ENCODE data around the gene PYGM. TPM values are rescaled to one million over a fixed set of nuclear protein-coding genes. Genes with fewer than 3 reads are reported as not detected.

PYGM gene
- total and polyA plus RNA-seq, 2 donors (not counting 1 experiment from before 2014, with no cell fraction given) = 0.50 to 1.9 TPM

DNA sequence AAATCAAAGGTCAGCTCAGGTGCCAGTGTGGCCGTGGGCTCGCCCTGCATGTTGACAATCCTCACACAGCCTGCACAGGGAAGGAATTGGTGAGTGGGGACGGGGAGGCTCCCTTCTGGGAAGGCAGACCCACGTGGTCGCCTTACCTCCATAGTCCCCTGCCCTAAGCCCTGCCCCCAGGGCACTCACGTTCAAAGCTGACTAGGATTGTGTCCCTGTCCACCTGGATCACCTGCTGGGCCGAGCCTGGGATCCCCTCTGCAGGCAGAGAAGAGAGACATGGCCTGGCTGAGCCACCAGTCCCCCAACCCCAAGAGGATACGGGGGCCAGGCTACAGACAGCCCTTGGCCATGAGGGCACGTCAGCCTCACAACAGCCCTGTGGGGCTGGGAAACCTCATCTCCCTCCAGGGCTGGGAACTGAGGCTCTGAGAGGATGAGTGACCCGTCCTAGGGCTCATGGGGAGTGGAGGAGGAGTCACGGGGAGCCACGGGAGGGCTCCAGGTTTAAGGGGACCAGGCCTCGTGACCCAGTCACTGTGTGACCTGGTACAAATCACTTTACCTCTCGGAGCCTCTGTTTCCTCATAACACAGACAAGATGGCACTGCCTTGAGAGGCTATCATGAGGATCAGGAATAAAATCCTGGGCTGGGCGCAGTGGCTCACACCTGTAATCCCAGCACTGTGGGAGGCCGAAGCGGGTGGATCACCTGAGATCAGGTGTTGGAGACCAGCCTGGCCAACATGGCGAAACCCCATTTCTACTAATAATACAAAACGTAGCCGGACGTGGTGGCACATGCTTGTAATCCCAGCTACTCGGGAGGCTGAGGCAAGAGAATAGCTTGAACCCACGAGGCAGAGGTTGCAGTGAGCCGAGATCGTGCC, 30.7 kb upstream of the PYGM start:
- no peaks in the 10 kb centered on the region for H3K27me3 ChIP-seq (ENCODE audit: control insufficient read depth, insufficient read depth, low read length)
- no peaks in the 10 kb centered on the region for H3K79me2 ChIP-seq (ENCODE audit: control insufficient read depth, insufficient read depth, low read length)
- H4K20me1 ChIP-seq (ENCODE audit: control insufficient read depth, extremely low read depth, insufficient read depth, low read length) = no peaks in the 10 kb centered on the region
- DNase-seq (ENCODE audit: low read depth in 2 of 2) = no peak
- no peaks in the 10 kb centered on the region for H3K4me1 ChIP-seq (ENCODE audit: control insufficient read depth, extremely low read depth, insufficient read depth, low read length)
- no peak overlapping the region for H2AFZ ChIP-seq (ENCODE audit: low read length)
- no peak overlapping the region for H3K4me3 ChIP-seq (replicated peaks in 1 of 4; ENCODE audit: control extremely low read depth in 1 of 4, insufficient read depth in 1 of 4, low read depth in 3 of 4, low read length in 4 of 4)
- no peak overlapping the region for H3K4me2 ChIP-seq (ENCODE audit: extremely low read depth, insufficient read depth, low read length)
- no peak overlapping the region for H3K9ac ChIP-seq (ENCODE audit: insufficient read depth, low read length)
- TF ChIP-seq, protein P1, sequence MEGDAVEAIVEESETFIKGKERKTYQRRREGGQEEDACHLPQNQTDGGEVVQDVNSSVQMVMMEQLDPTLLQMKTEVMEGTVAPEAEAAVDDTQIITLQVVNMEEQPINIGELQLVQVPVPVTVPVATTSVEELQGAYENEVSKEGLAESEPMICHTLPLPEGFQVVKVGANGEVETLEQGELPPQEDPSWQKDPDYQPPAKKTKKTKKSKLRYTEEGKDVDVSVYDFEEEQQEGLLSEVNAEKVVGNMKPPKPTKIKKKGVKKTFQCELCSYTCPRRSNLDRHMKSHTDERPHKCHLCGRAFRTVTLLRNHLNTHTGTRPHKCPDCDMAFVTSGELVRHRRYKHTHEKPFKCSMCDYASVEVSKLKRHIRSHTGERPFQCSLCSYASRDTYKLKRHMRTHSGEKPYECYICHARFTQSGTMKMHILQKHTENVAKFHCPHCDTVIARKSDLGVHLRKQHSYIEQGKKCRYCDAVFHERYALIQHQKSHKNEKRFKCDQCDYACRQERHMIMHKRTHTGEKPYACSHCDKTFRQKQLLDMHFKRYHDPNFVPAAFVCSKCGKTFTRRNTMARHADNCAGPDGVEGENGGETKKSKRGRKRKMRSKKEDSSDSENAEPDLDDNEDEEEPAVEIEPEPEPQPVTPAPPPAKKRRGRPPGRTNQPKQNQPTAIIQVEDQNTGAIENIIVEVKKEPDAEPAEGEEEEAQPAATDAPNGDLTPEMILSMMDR (conservative IDR thresholded peaks at IDR 0.05 in 1 of 2, IDR thresholded peaks at IDR 0.05 in 1 of 2; ENCODE audit: low read depth in 1 of 2, low read length in 2 of 2) = no peak
- TF ChIP-seq EZH2 (IDR thresholded peaks at IDR 0.05; ENCODE audit: low read length, missing control alignments) = no peak
- no peak overlapping the region for H3K27ac ChIP-seq (ENCODE audit: insufficient read depth, low read length)
- H3K9me3 ChIP-seq (ENCODE audit: control insufficient read depth, insufficient read depth, low read depth, low read length) = no peaks in the 10 kb centered on the region
- no peaks in the 10 kb centered on the region for H3K36me3 ChIP-seq (ENCODE audit: control insufficient read depth, insufficient read depth, low read length)

DNA sequence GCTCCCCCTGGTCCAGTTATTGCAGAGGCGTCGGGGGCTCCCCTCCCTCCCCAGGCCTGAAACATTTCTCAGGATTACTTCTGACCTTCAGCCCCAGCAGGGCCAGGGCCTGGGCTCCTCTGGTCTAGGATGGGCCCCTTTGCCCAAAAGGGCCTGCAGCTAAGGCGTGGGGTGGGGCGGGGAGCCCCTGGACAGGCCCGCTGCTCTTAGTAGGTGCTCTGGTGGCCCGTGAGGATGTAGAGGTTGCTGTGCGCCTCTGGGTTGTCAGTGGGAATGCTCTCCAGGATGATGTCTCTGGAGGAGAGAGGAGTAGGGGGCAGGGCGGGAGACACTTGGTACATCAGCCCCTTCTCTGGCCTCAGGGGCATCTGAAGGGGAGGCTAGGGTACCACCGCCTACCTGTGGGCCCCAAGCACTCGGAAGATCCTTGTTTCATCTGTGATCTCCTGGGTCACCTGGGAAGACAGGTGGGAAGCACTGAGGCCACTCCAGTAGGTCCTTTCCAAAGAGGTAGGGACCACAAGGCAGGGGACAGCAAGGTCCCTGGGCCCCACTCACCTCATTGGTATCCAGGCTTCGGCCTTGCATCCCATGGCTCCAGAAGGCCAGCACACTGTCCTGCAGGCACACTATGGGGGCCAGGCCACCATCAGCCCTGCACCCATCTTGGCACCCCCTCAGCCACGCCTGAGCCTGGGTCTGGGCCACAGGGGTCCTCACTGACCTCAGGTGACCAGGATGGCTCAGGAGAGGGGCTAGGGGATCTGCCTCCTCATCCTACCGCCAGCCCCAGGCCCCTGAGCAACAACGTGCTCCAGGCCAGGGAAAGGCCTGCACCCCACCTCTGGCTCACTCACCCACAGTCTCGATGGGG, 29.8 kb upstream of the PYGM start:
- TF ChIP-seq, protein P1 (conservative IDR thresholded peaks at IDR 0.05 in 1 of 2, IDR thresholded peaks at IDR 0.05 in 1 of 2; ENCODE audit: low read depth in 1 of 2, low read length in 2 of 2) = no peak
- TF ChIP-seq EZH2 (IDR thresholded peaks at IDR 0.05; ENCODE audit: low read length, missing control alignments) = no peak
- Histone ChIP-seq H2AFZ (ENCODE audit: low read length) (no peak overlapping the region), H4K20me1 (ENCODE audit: control insufficient read depth, extremely low read depth, insufficient read depth, low read length) (no peaks in the 10 kb centered on the region)

More for the DNA sequence above, 29.8 kb upstream of the PYGM start:
- DNase-seq (ENCODE audit: low read depth in 2 of 2) = no peak
- H3K27me3 ChIP-seq (ENCODE audit: control insufficient read depth, insufficient read depth, low read length) = no peaks in the 10 kb centered on the region
- no peak overlapping the region for H3K4me2 ChIP-seq (ENCODE audit: extremely low read depth, insufficient read depth, low read length)
- H3K4me3 ChIP-seq (replicated peaks in 1 of 4; ENCODE audit: control extremely low read depth in 1 of 4, insufficient read depth in 1 of 4, low read depth in 3 of 4, low read length in 4 of 4) = no peak overlapping the region
- H3K9ac ChIP-seq (ENCODE audit: insufficient read depth, low read length) = no peak overlapping the region
- H3K4me1 ChIP-seq (ENCODE audit: control insufficient read depth, extremely low read depth, insufficient read depth, low read length) = no peaks in the 10 kb centered on the region
- no peaks in the 10 kb centered on the region for H3K79me2 ChIP-seq (ENCODE audit: control insufficient read depth, insufficient read depth, low read length)
- H3K36me3 ChIP-seq (ENCODE audit: control insufficient read depth, insufficient read depth, low read length) = no peaks in the 10 kb centered on the region
- no peaks in the 10 kb centered on the region for H3K9me3 ChIP-seq (ENCODE audit: control insufficient read depth, insufficient read depth, low read depth, low read length)
- H3K27ac ChIP-seq (ENCODE audit: insufficient read depth, low read length) = no peak overlapping the region

All from fibroblast of lung (primary cell).